Karpas-422 (cell line): ENCODE measurements around the gene TLE4. TPM values are rescaled to one million over a fixed set of nuclear protein-coding genes. Genes with fewer than 3 reads are reported as not detected.

Source experiments
- DNase-seq: peaks from one replicate; pipeline ENCODE4 v3.0.0-alpha.2; 2015
- H2AFZ ChIP-seq: fragments of 200-600 bp; sonication (generic); 2 replicates; pipeline ENCODE4 v1.6.1; 2014; ENCODE audit warnings: antibody characterized with exemption, low read length, mixed read lengths
- H3K27ac ChIP-seq: fragments of 200-600 bp; sonication (generic); 2 replicates; pipeline ENCODE4 v1.5.1; 2014; ENCODE audit warnings: mild to moderate bottlenecking, low read length, moderate library complexity
- H3K27me3 ChIP-seq: fragments of 200-600 bp; sonication (generic); 2 replicates; pipeline ENCODE4 v1.6.1; 2014; ENCODE audit warnings: low read length, mixed read lengths
- H3K36me3 ChIP-seq: fragments of 200-600 bp; sonication (generic); 2 replicates; pipeline ENCODE4 v1.6.1; 2014; ENCODE audit warnings: low read length, mixed read lengths; ENCODE audit not compliant: insufficient read depth
- H3K4me1 ChIP-seq: fragments of 200-600 bp; sonication (generic); 2 replicates; pipeline ENCODE4 v1.6.1; 2014; ENCODE audit warnings: mild to moderate bottlenecking, low read length, mixed read lengths
- H3K4me2 ChIP-seq: fragments of 200-600 bp; sonication (generic); 2 replicates; pipeline ENCODE4 v1.6.1; 2014; ENCODE audit warnings: low read length, low read depth, mild to moderate bottlenecking; ENCODE audit not compliant: poor library complexity, severe bottlenecking
- H3K4me3 ChIP-seq: fragments of 200-600 bp; sonication (generic); 2 replicates; pipeline ENCODE4 v1.5.1; 2014; ENCODE audit warnings: mild to moderate bottlenecking, antibody characterized with exemption, low read length, mixed read lengths
- H3K79me2 ChIP-seq: fragments of 200-600 bp; sonication (generic); 2 replicates; pipeline ENCODE4 v1.6.1; 2014; ENCODE audit warnings: mild to moderate bottlenecking, low read length, mixed read lengths
- H3K9ac ChIP-seq: fragments of 200-600 bp; sonication (generic); 2 replicates; pipeline ENCODE4 v1.6.0; 2014; ENCODE audit warnings: low read length
- H3K9me2 ChIP-seq: fragments of 200-600 bp; sonication (generic), shearing (Covaris generic); replicated peaks from 2 replicates; pipeline ENCODE4 v1.6.0; 2014; ENCODE audit warnings: mild to moderate bottlenecking, low read length, moderate library complexity; ENCODE audit not compliant: insufficient read depth
- H3K9me3 ChIP-seq: fragments of 300-700, 200-600 bp; sonication (generic); 2 replicates; pipeline ENCODE4 v1.6.1; 2014; ENCODE audit warnings: low read length, mixed read lengths
- H4K20me1 ChIP-seq: fragments of 200-600 bp; sonication (generic); 2 replicates; pipeline ENCODE4 v1.6.1; 2014; ENCODE audit warnings: mild to moderate bottlenecking, antibody characterized with exemption, low read length, low read depth; ENCODE audit not compliant: insufficient read depth
- total RNA-seq: library from RNA; depleted of rRNA; stranded (reverse); fragments of >200 nt; shearing (Covaris generic); gene quantifications from 2 replicates; pipeline ENCODE4 v1.2.3, GENCODE V29; 2014; ENCODE audit warnings: low replicate concordance

Gene TLE4
- total RNA-seq, 1 experiment from 2014 or later: 65.3 TPM

DNA sequence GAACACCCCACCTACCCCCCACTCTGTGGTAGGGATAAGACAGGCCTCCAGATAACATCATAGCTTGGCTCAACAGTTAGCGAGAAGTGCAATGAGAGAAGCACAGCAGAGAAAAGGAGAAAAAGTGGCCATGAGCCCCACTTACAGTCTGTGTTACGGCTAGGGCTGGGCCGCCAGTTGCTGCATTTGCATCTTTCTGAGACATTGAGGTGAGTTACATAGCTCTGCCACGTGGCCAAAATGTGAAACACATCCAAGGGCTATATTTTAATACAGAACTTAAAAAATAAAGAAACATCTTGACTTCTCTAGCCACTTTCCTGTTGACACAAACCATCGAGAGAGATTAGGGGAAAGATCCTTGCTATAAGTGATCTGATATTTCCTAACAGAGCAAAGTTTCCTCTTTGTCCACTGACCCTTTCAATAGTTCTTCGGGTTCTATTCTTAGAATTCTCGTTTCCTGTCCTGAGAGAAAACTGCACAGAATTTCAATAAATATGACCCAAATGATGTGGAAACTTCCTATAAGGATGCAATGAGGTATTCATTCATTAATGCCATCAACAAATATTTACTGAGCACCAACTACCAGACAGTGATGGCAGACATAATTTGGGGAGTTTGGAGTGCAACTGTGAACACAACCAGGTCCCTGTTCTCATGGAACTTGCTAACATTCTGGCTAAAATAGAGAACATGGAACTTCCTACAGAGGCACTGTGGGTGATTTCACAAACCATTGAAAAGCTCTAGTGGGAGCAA lies 3.2 kb upstream of the TLE4 start:
- Histone ChIP-seq H3K9me3 (no peaks in the 10 kb centered on the region), H3K36me3 (no peaks in the 10 kb centered on the region), H2AFZ (no peak overlapping the region), H3K79me2 (peaks cover 10% of the 10 kb centered on the region), H3K4me3 (0 out of 2 replicates have a peak overlapping the region, but pooled peaks have one; percentile 15), H3K27me3 (no peaks in the 10 kb centered on the region), H3K4me1 (peaks cover 17% of the 10 kb centered on the region), H3K27ac (no peak overlapping the region), H3K9me2 (no peaks in the 10 kb centered on the region), H3K9ac (no peak overlapping the region), H3K4me2 (peak overlapping the region; percentile 54), H4K20me1 (no peaks in the 10 kb centered on the region)
- peak; percentile 80 for DNase-seq

DNA sequence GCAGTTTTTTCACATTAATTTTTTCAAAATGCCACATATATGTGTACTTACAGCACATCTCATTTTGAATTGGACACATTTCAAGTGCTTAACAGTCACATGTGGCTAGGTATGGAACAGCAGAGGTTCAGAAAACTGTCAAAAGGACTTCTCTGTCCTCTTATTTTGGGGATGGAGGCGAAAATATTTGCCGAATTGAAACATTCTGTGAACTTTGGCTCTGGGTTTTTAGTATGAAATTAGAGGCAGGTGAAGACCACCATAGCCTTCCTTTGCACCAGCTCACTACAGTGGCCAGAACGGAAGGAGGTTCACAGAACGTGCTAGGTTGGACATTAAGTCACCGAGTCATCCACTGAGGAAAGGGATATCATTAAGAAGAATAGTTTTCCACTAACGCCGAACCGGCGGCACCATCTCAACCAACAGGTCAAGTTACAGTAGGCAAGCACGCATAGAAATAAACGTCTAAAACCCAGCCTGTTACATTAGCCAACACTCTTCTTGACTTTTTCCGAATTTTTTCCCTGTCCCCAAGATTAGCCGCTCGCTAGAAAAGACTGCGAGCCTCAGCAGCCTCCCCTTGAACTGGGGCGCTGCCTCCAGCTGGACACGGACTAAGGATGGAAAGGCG lies 1.8 kb upstream of the TLE4 start:
- peak overlapping the region; percentile 90; the same call in 1 of the 2 replicates for H2AFZ ChIP-seq
- peak overlapping the region; percentile 92 for H3K4me2 ChIP-seq
- H3K9me2 ChIP-seq: no peaks in the 10 kb centered on the region
- peak overlapping the region; percentile 83 for H3K4me3 ChIP-seq
- no peaks in the 10 kb centered on the region for H4K20me1 ChIP-seq
- H3K27me3 ChIP-seq: no peaks in the 10 kb centered on the region
- peak; percentile 50 for DNase-seq
- no peaks in the 10 kb centered on the region for H3K36me3 ChIP-seq
- H3K9ac ChIP-seq: peak overlapping the region; percentile 89
- H3K79me2 ChIP-seq: peaks cover 24% of the 10 kb centered on the region
- no peaks in the 10 kb centered on the region for H3K9me3 ChIP-seq
- no peak overlapping the region for H3K27ac ChIP-seq
- peaks cover 26% of the 10 kb centered on the region for H3K4me1 ChIP-seq

- Histone ChIP-seq H2AFZ (peak overlapping the region; percentile 90), H3K4me1 (peaks cover 33% of the 10 kb centered on the region), H3K4me2 (peak overlapping the region; percentile 92)
These were observed 1.1 kb upstream of the TLE4 start for GRCh38 chr9:79570448-79571308.

GRCh38 chr9:79572032-79572607 lies 355 bp downstream of the TLE4 start:
- Histone ChIP-seq H3K36me3 (peaks cover 14% of the 10 kb centered on the region), H3K9me3 (no peaks in the 10 kb centered on the region), H3K9me2 (no peaks in the 10 kb centered on the region), H3K4me2 (peak overlapping the region; percentile 78), H2AFZ (no peak overlapping the region), H3K27ac (peak overlapping the region; percentile 94), H3K4me3 (peak overlapping the region; percentile 70), H3K9ac (peak overlapping the region; percentile 82), H4K20me1 (no peaks in the 10 kb centered on the region), H3K27me3 (no peaks in the 10 kb centered on the region), H3K4me1 (peaks cover 45% of the 10 kb centered on the region), H3K79me2 (peaks cover 45% of the 10 kb centered on the region)
- peak; percentile 70 for DNase-seq

More at GRCh38 chr9:79570448-79571308, 1.1 kb upstream of the TLE4 start:
- Histone ChIP-seq H3K4me3 (peak overlapping the region; percentile 83), H3K9me2 (no peaks in the 10 kb centered on the region), H3K27ac (peak overlapping the region; percentile 76), H4K20me1 (no peaks in the 10 kb centered on the region), H3K9ac (peak overlapping the region; percentile 89), H3K36me3 (peaks cover 3% of the 10 kb centered on the region; the same call in 1 of the 2 replicates), H3K9me3 (no peaks in the 10 kb centered on the region), H3K27me3 (no peaks in the 10 kb centered on the region), H3K79me2 (peaks cover 32% of the 10 kb centered on the region)
- peak; percentile 87 for DNase-seq

- Histone ChIP-seq H3K27me3 (no peaks in the 10 kb centered on the region), H3K9me3 (no peaks in the 10 kb centered on the region), H2AFZ (no peak overlapping the region), H3K36me3 (peaks cover 21% of the 10 kb centered on the region), H3K4me3 (peak overlapping the region; percentile 70), H3K4me1 (peaks cover 52% of the 10 kb centered on the region), H3K27ac (peak overlapping the region; percentile 94), H3K4me2 (peak overlapping the region; percentile 79), H3K9me2 (no peaks in the 10 kb centered on the region), H3K79me2 (peaks cover 52% of the 10 kb centered on the region), H4K20me1 (no peaks in the 10 kb centered on the region), H3K9ac (peak overlapping the region; percentile 82)
- DNase-seq: peak; percentile 79
These were observed 1.0 kb downstream of the TLE4 start for GRCh38 chr9:79572608-79573411.

DNA sequence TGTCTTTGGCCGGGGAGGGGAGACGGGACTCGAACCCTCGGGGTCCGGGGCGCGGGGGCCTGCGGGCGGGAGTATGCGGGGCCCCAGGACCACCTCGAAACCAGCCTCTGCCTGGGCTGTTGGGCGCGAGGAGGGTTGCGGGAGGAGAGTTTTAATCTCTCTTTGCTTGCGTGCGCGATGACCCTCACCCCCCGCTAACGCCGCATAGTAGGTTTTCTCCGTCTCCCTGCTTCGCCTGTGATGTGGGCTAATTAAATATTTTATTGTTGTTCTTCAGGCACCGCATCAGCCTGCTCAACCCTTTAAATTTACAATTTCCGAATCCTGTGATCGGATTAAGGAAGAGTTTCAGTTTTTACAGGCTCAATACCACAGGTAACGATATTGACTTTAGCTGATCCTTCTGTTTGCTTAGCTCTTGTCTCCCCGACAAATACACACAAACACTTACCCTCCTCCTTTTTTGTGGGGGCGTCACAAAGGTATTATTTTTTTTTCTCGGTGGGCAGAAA lies 1.7 kb downstream of the TLE4 start:
- Histone ChIP-seq H3K36me3 (peaks cover 28% of the 10 kb centered on the region), H3K27ac (peak overlapping the region; percentile 94), H3K4me1 (peaks cover 54% of the 10 kb centered on the region), H3K79me2 (peaks cover 58% of the 10 kb centered on the region), H3K9me2 (no peaks in the 10 kb centered on the region), H3K4me2 (peak overlapping the region; percentile 79), H3K9me3 (no peaks in the 10 kb centered on the region), H3K9ac (peak overlapping the region; percentile 82), H3K4me3 (peak overlapping the region; percentile 70), H4K20me1 (no peaks in the 10 kb centered on the region), H3K27me3 (no peaks in the 10 kb centered on the region), H2AFZ (no peak overlapping the region)
- peak; percentile 50 for DNase-seq

GRCh38 chr9:79574136-79574535 lies 2.4 kb downstream of the TLE4 start:
- Histone ChIP-seq H4K20me1 (no peaks in the 10 kb centered on the region), H3K4me1 (peaks cover 54% of the 10 kb centered on the region), H3K9ac (peak overlapping the region; percentile 82), H3K79me2 (peaks cover 65% of the 10 kb centered on the region), H3K4me3 (peak overlapping the region; percentile 70), H3K4me2 (peak overlapping the region; percentile 79), H3K27me3 (no peaks in the 10 kb centered on the region), H3K27ac (no peak overlapping the region), H3K36me3 (peaks cover 35% of the 10 kb centered on the region), H3K9me3 (no peaks in the 10 kb centered on the region), H3K9me2 (no peaks in the 10 kb centered on the region), H2AFZ (no peak overlapping the region)
- DNase-seq: peak; percentile 59
